ENCODE data around the gene SMYD3.

Gene SMYD3

GRCh38 chr1:246397046-246397445 lies 110.0 kb downstream of the SMYD3 start:
- Histone ChIP-seq H3K9ac (no peak overlapping the region), H2AFZ (no peak overlapping the region), H3K4me3 (ENCODE audit: low read depth, low read length) (no peak overlapping the region), H3K79me2 (no peaks in the 10 kb centered on the region), H3K36me3 (ENCODE audit: control insufficient read depth, insufficient read depth, low read length) (no peaks in the 10 kb centered on the region), H3K4me1 (no peaks in the 10 kb centered on the region), H3K27me3 (ENCODE audit: control insufficient read depth, insufficient read depth, low read length) (no peaks in the 10 kb centered on the region), H3K27ac (no peak overlapping the region), H3K9me3 (ENCODE audit: control insufficient read depth, low read length) (no peaks in the 10 kb centered on the region), H3K4me2 (ENCODE audit: low read length) (no peak overlapping the region)
- TF ChIP-seq, protein P1, sequence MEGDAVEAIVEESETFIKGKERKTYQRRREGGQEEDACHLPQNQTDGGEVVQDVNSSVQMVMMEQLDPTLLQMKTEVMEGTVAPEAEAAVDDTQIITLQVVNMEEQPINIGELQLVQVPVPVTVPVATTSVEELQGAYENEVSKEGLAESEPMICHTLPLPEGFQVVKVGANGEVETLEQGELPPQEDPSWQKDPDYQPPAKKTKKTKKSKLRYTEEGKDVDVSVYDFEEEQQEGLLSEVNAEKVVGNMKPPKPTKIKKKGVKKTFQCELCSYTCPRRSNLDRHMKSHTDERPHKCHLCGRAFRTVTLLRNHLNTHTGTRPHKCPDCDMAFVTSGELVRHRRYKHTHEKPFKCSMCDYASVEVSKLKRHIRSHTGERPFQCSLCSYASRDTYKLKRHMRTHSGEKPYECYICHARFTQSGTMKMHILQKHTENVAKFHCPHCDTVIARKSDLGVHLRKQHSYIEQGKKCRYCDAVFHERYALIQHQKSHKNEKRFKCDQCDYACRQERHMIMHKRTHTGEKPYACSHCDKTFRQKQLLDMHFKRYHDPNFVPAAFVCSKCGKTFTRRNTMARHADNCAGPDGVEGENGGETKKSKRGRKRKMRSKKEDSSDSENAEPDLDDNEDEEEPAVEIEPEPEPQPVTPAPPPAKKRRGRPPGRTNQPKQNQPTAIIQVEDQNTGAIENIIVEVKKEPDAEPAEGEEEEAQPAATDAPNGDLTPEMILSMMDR (IDR thresholded peaks at IDR 0.05): no peak

DNA sequence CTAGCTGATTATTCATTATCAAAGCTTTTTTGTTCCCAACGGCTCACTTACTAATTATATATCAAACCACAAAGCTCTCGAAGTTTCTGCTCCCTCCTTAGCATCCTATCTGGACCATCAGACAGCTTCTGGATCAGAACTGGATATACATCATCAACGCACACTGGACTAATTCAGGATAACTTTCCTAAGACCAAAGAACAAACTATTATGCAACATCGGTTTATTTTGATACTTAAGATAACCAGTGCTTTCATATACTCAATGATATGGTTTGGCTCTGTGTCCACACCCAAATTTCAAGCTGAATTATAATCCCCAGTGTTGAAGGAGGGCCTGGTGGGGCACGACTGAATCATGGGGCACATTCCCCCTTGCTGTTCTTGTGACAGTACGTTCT lies 110.8 kb downstream of the SMYD3 start:
- H3K9me3 ChIP-seq (ENCODE audit: control insufficient read depth, low read length): no peaks in the 10 kb centered on the region
- TF ChIP-seq, protein P1 (IDR thresholded peaks at IDR 0.05): no peak
- no peak overlapping the region for H3K4me3 ChIP-seq (ENCODE audit: low read depth, low read length)
- no peaks in the 10 kb centered on the region for H3K4me1 ChIP-seq
- no peak overlapping the region for H3K9ac ChIP-seq
- no peaks in the 10 kb centered on the region for H3K79me2 ChIP-seq
- H3K36me3 ChIP-seq (ENCODE audit: control insufficient read depth, insufficient read depth, low read length): no peaks in the 10 kb centered on the region
- no peak overlapping the region for H2AFZ ChIP-seq
- no peak overlapping the region for H3K4me2 ChIP-seq (ENCODE audit: low read length)
- H3K27me3 ChIP-seq (ENCODE audit: control insufficient read depth, insufficient read depth, low read length): no peaks in the 10 kb centered on the region
- no peak overlapping the region for H3K27ac ChIP-seq

- Histone ChIP-seq H3K9me3 (ENCODE audit: control insufficient read depth, low read length) (no peaks in the 10 kb centered on the region), H3K4me3 (ENCODE audit: low read depth, low read length) (no peak overlapping the region), H3K4me1 (no peaks in the 10 kb centered on the region), H3K36me3 (ENCODE audit: control insufficient read depth, insufficient read depth, low read length) (no peaks in the 10 kb centered on the region), H3K79me2 (no peaks in the 10 kb centered on the region), H3K4me2 (ENCODE audit: low read length) (no peak overlapping the region), H3K27ac (no peak overlapping the region), H3K9ac (no peak overlapping the region), H2AFZ (no peak overlapping the region), H3K27me3 (ENCODE audit: control insufficient read depth, insufficient read depth, low read length) (no peaks in the 10 kb centered on the region)
- TF ChIP-seq, protein P1 (IDR thresholded peaks at IDR 0.05): no peak
Observed at GRCh38 chr1:246394121-246394520, 113.0 kb downstream of the SMYD3 start.

DNA sequence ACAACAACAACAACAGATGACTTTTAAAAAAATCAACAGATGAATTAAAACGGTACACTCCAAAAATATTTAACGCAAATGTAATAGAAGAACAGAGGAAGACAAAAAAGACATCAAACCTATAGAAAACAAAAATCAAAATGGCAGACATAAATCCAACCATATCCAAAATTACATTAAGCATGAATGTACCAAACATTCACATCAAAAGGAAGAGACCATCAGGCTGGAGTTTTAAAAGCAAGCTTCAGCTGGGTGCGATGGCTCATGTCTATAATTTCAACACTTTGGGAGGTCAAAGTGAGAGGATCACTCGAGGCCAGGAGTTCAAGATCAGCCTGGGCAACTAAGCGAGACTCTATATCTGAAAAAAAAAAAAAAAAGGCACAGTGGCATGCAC lies 116.2 kb downstream of the SMYD3 start:
- Histone ChIP-seq H2AFZ (no peak overlapping the region), H3K9ac (no peak overlapping the region), H3K9me3 (ENCODE audit: control insufficient read depth, low read length) (no peaks in the 10 kb centered on the region), H3K27ac (no peak overlapping the region), H3K4me2 (ENCODE audit: low read length) (no peak overlapping the region), H3K27me3 (ENCODE audit: control insufficient read depth, insufficient read depth, low read length) (no peaks in the 10 kb centered on the region), H3K79me2 (no peaks in the 10 kb centered on the region), H3K36me3 (ENCODE audit: control insufficient read depth, insufficient read depth, low read length) (no peaks in the 10 kb centered on the region), H3K4me1 (no peaks in the 10 kb centered on the region), H3K4me3 (ENCODE audit: low read depth, low read length) (no peak overlapping the region)
- TF ChIP-seq, protein P1 (IDR thresholded peaks at IDR 0.05): no peak

- no peak overlapping the region for H3K27ac ChIP-seq
- TF ChIP-seq, protein P1 (IDR thresholded peaks at IDR 0.05): no peak
- H3K9me3 ChIP-seq (ENCODE audit: control insufficient read depth, low read length): no peaks in the 10 kb centered on the region
- H3K4me1 ChIP-seq: no peaks in the 10 kb centered on the region
- no peak overlapping the region for H3K9ac ChIP-seq
- H3K27me3 ChIP-seq (ENCODE audit: control insufficient read depth, insufficient read depth, low read length): no peaks in the 10 kb centered on the region
- H3K36me3 ChIP-seq (ENCODE audit: control insufficient read depth, insufficient read depth, low read length): no peaks in the 10 kb centered on the region
- no peak overlapping the region for H3K4me3 ChIP-seq (ENCODE audit: low read depth, low read length)
- no peak overlapping the region for H3K4me2 ChIP-seq (ENCODE audit: low read length)
- no peak overlapping the region for H2AFZ ChIP-seq
- no peaks in the 10 kb centered on the region for H3K79me2 ChIP-seq
Observed at GRCh38 chr1:246384616-246385015, 122.5 kb downstream of the SMYD3 start.
